ENCODE data around the gene XAGE1A. TPM values are rescaled to one million over a fixed set of nuclear protein-coding genes. Genes with fewer than 3 reads are reported as not detected.
"Not testable (repeated sequence)": the region's sequence is repeated elsewhere in the genome, so short reads cannot be mapped to it uniquely, and the experiment has no call there.

Gene XAGE1A
- total and polyA plus RNA-seq, 2 donors (not counting 1 experiment from before 2014, with no cell fraction given), result not detected

DNA sequence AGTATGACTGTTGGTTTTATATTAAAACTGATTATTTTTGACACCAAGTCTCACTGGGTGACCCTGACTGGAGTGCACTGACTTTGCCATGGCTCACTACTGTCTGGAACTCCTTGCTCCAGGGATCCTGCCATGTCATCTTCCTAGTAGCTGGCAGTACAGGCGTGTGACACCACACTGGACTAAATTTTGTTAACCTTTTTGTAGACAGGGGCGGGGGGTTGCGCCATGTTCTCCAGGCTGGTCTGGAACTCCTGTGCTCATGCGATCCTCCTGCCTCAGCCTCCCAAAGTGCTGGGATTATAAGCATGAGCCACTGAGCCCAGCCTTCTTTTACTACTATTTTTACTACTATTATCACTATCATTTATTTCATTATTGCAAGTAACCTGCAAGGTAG, 8.9 kb downstream of the XAGE1A start:
- Histone ChIP-seq H3K9me3 (ENCODE audit: control insufficient read depth, insufficient read depth, low read depth, low read length) (no peaks in the 10 kb centered on the region), H3K9ac (ENCODE audit: insufficient read depth, low read length) (no peak overlapping the region), H3K27ac (ENCODE audit: insufficient read depth, low read length) (no peak overlapping the region), H3K4me3 (replicated peaks in 1 of 4; ENCODE audit: control extremely low read depth in 1 of 4, insufficient read depth in 1 of 4, low read depth in 3 of 4, low read length in 4 of 4) (no peak overlapping the region), H2AFZ (ENCODE audit: low read length) (no peak overlapping the region), H3K27me3 (ENCODE audit: control insufficient read depth, insufficient read depth, low read length) (no peaks in the 10 kb centered on the region), H4K20me1 (ENCODE audit: control insufficient read depth, extremely low read depth, insufficient read depth, low read length) (no peaks in the 10 kb centered on the region), H3K79me2 (ENCODE audit: control insufficient read depth, insufficient read depth, low read length) (no peaks in the 10 kb centered on the region), H3K4me1 (ENCODE audit: control insufficient read depth, extremely low read depth, insufficient read depth, low read length) (no peaks in the 10 kb centered on the region), H3K36me3 (ENCODE audit: control insufficient read depth, insufficient read depth, low read length) (no peaks in the 10 kb centered on the region), H3K4me2 (ENCODE audit: extremely low read depth, insufficient read depth, low read length) (no peak overlapping the region)
- no peak for DNase-seq (ENCODE audit: low read depth in 2 of 2)
- TF ChIP-seq, protein P1, sequence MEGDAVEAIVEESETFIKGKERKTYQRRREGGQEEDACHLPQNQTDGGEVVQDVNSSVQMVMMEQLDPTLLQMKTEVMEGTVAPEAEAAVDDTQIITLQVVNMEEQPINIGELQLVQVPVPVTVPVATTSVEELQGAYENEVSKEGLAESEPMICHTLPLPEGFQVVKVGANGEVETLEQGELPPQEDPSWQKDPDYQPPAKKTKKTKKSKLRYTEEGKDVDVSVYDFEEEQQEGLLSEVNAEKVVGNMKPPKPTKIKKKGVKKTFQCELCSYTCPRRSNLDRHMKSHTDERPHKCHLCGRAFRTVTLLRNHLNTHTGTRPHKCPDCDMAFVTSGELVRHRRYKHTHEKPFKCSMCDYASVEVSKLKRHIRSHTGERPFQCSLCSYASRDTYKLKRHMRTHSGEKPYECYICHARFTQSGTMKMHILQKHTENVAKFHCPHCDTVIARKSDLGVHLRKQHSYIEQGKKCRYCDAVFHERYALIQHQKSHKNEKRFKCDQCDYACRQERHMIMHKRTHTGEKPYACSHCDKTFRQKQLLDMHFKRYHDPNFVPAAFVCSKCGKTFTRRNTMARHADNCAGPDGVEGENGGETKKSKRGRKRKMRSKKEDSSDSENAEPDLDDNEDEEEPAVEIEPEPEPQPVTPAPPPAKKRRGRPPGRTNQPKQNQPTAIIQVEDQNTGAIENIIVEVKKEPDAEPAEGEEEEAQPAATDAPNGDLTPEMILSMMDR (conservative IDR thresholded peaks at IDR 0.05 in 1 of 2, IDR thresholded peaks at IDR 0.05 in 1 of 2; ENCODE audit: low read depth in 1 of 2, low read length in 2 of 2), result no peak
- TF ChIP-seq EZH2 (IDR thresholded peaks at IDR 0.05; ENCODE audit: low read length, missing control alignments), result no peak

DNA sequence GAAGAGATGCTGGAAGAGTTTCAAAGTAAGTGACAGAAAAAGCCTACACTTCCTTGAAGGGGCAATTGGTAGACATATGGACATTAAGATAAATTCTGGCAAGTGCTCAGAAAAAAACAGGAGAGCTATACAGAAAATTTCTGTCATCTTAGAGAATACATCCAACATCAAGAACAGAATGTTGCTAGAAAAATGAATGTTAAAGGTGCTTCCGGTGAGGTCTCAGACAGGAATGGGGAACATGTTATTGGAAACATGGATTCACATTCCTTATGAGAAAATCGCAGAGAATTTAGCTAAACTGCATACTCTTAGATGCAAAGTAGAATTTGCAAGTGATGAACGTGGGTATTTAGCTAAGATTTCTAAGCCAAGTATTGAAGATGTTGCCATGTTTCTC, 11.7 kb downstream of the XAGE1A start:
- Histone ChIP-seq H3K36me3 (ENCODE audit: control insufficient read depth, insufficient read depth, low read length) (no peaks in the 10 kb centered on the region), H4K20me1 (ENCODE audit: control insufficient read depth, extremely low read depth, insufficient read depth, low read length) (no peaks in the 10 kb centered on the region), H2AFZ (ENCODE audit: low read length) (no peak overlapping the region), H3K4me3 (replicated peaks in 1 of 4; ENCODE audit: control extremely low read depth in 1 of 4, insufficient read depth in 1 of 4, low read depth in 3 of 4, low read length in 4 of 4) (no peak overlapping the region), H3K79me2 (ENCODE audit: control insufficient read depth, insufficient read depth, low read length) (no peaks in the 10 kb centered on the region), H3K27ac (ENCODE audit: insufficient read depth, low read length) (no peak overlapping the region), H3K9me3 (ENCODE audit: control insufficient read depth, insufficient read depth, low read depth, low read length) (no peaks in the 10 kb centered on the region), H3K27me3 (ENCODE audit: control insufficient read depth, insufficient read depth, low read length) (no peaks in the 10 kb centered on the region), H3K4me2 (ENCODE audit: extremely low read depth, insufficient read depth, low read length) (no peak overlapping the region), H3K4me1 (ENCODE audit: control insufficient read depth, extremely low read depth, insufficient read depth, low read length) (no peaks in the 10 kb centered on the region), H3K9ac (ENCODE audit: insufficient read depth, low read length) (no peak overlapping the region)
- no peak for TF ChIP-seq EZH2 (IDR thresholded peaks at IDR 0.05; ENCODE audit: low read length, missing control alignments)
- TF ChIP-seq, protein P1 (conservative IDR thresholded peaks at IDR 0.05 in 1 of 2, IDR thresholded peaks at IDR 0.05 in 1 of 2; ENCODE audit: low read depth in 1 of 2, low read length in 2 of 2), result no peak
- DNase-seq (ENCODE audit: low read depth in 2 of 2), result no peak

DNA sequence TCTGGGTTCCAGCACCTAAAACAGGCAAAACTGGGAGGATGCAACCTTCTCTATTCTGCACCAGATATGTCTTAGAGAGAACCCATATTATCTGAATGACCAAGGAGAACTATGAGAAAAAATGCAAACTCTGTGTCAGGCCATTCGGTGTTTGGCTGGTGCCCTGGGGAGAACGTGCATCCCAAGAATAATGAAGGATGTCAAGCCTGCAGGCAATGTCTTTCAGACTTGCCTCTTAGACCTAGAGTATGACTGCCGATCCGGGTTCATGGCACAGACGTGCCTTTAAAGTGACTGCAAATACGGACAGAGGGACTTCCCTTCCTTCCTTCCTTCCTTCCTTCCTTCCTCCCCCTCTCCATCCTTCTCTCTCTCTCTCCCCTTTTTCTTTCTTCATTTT, 14.3 kb downstream of the XAGE1A start:
- H3K9ac ChIP-seq (ENCODE audit: insufficient read depth, low read length), result no peak overlapping the region
- H3K27me3 ChIP-seq (ENCODE audit: control insufficient read depth, insufficient read depth, low read length), result no peaks in the 10 kb centered on the region
- H4K20me1 ChIP-seq (ENCODE audit: control insufficient read depth, extremely low read depth, insufficient read depth, low read length), result no peaks in the 10 kb centered on the region
- H3K79me2 ChIP-seq (ENCODE audit: control insufficient read depth, insufficient read depth, low read length), result no peaks in the 10 kb centered on the region
- H2AFZ ChIP-seq (ENCODE audit: low read length), result no peak overlapping the region
- no peaks in the 10 kb centered on the region for H3K4me1 ChIP-seq (ENCODE audit: control insufficient read depth, extremely low read depth, insufficient read depth, low read length)
- DNase-seq (ENCODE audit: low read depth in 2 of 2), result no peak
- H3K9me3 ChIP-seq (ENCODE audit: control insufficient read depth, insufficient read depth, low read depth, low read length), result no peaks in the 10 kb centered on the region
- no peak for TF ChIP-seq EZH2 (IDR thresholded peaks at IDR 0.05; ENCODE audit: low read length, missing control alignments)
- TF ChIP-seq, protein P1 (conservative IDR thresholded peaks at IDR 0.05 in 1 of 2, IDR thresholded peaks at IDR 0.05 in 1 of 2; ENCODE audit: low read depth in 1 of 2, low read length in 2 of 2), result no peak
- H3K4me2 ChIP-seq (ENCODE audit: extremely low read depth, insufficient read depth, low read length), result no peak overlapping the region
- H3K36me3 ChIP-seq (ENCODE audit: control insufficient read depth, insufficient read depth, low read length), result no peaks in the 10 kb centered on the region
- no peak overlapping the region for H3K4me3 ChIP-seq (replicated peaks in 1 of 4; ENCODE audit: control extremely low read depth in 1 of 4, insufficient read depth in 1 of 4, low read depth in 3 of 4, low read length in 4 of 4)
- H3K27ac ChIP-seq (ENCODE audit: insufficient read depth, low read length), result no peak overlapping the region

GRCh38 chrX:52511126-52511525, 15.5 kb downstream of the XAGE1A start:
- not testable (repeated sequence) for H3K4me2 ChIP-seq (ENCODE audit: extremely low read depth, insufficient read depth, low read length); H3K27ac ChIP-seq (ENCODE audit: insufficient read depth, low read length); H3K9me3 ChIP-seq (ENCODE audit: control insufficient read depth, insufficient read depth, low read depth, low read length); DNase-seq (ENCODE audit: low read depth in 2 of 2); H2AFZ ChIP-seq (ENCODE audit: low read length); H4K20me1 ChIP-seq (ENCODE audit: control insufficient read depth, extremely low read depth, insufficient read depth, low read length); H3K4me3 ChIP-seq (replicated peaks in 1 of 4; ENCODE audit: control extremely low read depth in 1 of 4, insufficient read depth in 1 of 4, low read depth in 3 of 4, low read length in 4 of 4); H3K36me3 ChIP-seq (ENCODE audit: control insufficient read depth, insufficient read depth, low read length); H3K27me3 ChIP-seq (ENCODE audit: control insufficient read depth, insufficient read depth, low read length); H3K9ac ChIP-seq (ENCODE audit: insufficient read depth, low read length); H3K4me1 ChIP-seq (ENCODE audit: control insufficient read depth, extremely low read depth, insufficient read depth, low read length); H3K79me2 ChIP-seq (ENCODE audit: control insufficient read depth, insufficient read depth, low read length)

Measured in fibroblast of lung (primary cell).